Neural progenitor cell (in vitro differentiated cells): ENCODE data around the gene BLOC1S4.

Experiments
- CTCF ChIP-seq: fragments of 200-600 bp; sonication (generic); IDR thresholded peaks from 2 replicates; pipeline ENCODE4 v1.5.1; 2017; ENCODE audit warnings: antibody characterized with exemption, mild to moderate bottlenecking
- EZH2 ChIP-seq: fragments of 200-600 bp; sonication (generic); IDR thresholded peaks from 2 replicates; pipeline ENCODE4 v1.6.1; 2017; ENCODE audit warnings: antibody characterized with exemption, mild to moderate bottlenecking, moderate library complexity

GRCh38 chr4:6734165-6734786 is 18.3 kb downstream of the BLOC1S4 start:
- TF ChIP-seq CTCF: no peak
- no peak for TF ChIP-seq EZH2
